GM10266 (cell line): ENCODE data around the gene ATG7.
"Not testable (repeated sequence)": the region's sequence is repeated elsewhere in the genome, so short reads cannot be mapped to it uniquely, and the experiment has no call there.

Experiments used
- DNase-seq: peaks from one replicate; pipeline ENCODE4 v3.0.0; 2012; ENCODE audit errors: extremely low spot score
- TF ChIP-seq, protein P1 (sequence below): IDR thresholded peaks from 2 replicates; pipeline ENCODE4 v1.5.1; 2012; ENCODE audit warnings: mild to moderate bottlenecking, low read depth; ENCODE audit not compliant: control insufficient read depth, insufficient read depth; ENCODE audit errors: missing control alignments

Gene ATG7

DNA sequence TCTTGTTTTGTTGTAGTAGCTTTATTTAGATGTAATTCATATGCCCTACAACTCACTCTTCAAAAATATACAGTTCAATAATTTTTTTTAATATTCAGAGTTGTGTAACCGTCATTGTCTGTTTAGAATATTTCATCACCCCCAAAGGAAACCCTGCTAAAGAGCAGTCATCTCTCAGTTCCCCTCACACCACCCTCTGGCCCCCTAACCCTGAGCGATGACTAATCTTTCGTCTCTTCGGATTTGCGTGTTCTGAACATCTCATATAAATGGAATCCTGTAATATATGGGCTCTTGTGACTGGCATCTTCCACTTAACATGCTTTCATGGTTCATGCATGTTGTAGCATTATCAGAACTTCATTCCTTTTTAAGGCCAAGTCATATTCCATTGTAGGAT lies 183.8 kb downstream of the ATG7 start:
- no peak for DNase-seq
- TF ChIP-seq, protein P1, sequence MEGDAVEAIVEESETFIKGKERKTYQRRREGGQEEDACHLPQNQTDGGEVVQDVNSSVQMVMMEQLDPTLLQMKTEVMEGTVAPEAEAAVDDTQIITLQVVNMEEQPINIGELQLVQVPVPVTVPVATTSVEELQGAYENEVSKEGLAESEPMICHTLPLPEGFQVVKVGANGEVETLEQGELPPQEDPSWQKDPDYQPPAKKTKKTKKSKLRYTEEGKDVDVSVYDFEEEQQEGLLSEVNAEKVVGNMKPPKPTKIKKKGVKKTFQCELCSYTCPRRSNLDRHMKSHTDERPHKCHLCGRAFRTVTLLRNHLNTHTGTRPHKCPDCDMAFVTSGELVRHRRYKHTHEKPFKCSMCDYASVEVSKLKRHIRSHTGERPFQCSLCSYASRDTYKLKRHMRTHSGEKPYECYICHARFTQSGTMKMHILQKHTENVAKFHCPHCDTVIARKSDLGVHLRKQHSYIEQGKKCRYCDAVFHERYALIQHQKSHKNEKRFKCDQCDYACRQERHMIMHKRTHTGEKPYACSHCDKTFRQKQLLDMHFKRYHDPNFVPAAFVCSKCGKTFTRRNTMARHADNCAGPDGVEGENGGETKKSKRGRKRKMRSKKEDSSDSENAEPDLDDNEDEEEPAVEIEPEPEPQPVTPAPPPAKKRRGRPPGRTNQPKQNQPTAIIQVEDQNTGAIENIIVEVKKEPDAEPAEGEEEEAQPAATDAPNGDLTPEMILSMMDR: no peak

DNA sequence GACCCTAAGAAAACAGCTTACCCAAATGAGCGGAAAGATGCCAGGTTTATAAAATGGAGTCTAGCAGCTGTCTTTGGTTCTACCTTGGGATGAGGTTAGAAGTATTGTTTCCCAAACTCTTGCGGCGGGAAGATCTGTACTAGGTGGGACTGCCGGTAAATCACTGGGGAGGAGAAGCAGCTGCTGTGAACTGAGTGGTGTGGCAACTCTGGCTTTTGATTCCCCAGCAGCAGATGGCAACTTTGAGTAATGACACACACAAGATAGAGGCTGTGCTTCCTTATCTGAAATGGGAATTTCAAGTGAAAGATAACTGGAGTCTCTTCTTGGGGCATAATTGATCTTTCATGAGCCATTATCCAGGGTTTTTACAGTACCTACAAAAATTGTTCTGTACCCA lies 184.9 kb downstream of the ATG7 start:
- TF ChIP-seq, protein P1: no peak
- no peak for DNase-seq

DNA sequence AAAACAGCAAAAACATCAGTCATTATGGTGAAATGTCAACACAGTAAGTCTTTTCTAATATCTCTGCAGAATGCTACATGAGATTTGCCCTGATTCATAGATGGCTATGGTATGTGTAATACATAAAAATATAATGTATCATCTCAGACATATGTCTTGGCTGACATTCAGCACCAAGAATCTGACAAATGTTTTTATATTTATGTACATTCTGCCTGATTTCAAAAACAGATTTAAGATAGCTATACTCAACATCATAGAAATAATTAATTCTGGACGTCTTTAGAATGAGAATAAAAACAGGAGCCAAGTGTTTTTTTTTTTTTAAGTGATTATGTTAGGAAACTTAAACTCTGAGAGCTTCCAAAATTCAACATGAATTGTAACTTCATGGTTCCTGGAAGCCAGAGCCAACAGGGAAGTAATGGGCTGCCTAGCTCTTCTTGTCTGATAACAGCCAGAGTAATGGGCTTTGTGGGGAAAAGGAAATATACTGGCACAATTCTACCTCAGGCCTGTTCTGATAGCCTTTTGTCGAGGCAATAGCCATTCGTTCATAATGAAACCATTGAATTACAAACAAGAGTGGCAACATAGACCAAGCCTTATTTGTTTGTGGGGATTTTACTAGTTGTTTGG lies 187.1 kb downstream of the ATG7 start:
- TF ChIP-seq, protein P1: no peak
- DNase-seq: no peak

DNA sequence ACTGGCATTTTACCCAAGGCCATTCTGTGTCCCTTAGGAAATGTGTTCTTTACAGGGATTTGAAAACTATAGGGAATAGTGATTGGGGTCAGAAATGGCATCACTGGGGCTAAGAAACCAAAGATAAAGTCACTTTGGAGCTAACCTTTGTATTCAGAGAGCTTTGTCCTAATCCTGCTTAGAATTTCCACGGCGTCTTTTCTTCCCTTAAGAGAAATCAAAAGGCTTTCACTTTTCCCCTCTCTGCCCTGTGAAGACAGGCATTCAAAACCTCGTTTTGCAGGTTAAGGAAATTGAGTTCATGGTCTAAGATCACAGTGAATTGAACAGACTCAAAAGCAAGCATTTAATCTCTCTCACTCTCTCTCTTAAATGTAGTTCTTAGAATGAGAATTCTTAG lies 189.0 kb downstream of the ATG7 start:
- TF ChIP-seq, protein P1: no peak
- DNase-seq: no peak

DNA sequence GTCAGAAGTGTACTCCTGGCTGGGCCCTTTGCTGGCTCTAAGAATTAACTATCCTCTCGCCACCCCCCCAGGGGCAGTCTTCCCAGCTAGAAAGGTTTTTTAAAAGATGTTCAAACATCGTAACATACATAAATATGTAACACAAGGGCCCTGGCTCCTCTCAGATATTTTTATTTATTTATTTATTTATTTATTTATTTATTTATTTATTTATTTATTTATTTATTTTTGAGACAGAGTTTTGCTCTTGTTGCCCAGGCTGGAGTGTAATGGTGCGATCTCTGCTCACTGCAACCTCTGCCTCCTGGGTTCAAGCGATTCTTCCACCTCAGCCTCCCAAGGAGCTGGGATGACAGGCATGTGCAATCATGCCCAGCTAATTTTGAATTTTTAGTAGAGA lies 190.5 kb downstream of the ATG7 start:
- DNase-seq: not testable (repeated sequence)

DNA sequence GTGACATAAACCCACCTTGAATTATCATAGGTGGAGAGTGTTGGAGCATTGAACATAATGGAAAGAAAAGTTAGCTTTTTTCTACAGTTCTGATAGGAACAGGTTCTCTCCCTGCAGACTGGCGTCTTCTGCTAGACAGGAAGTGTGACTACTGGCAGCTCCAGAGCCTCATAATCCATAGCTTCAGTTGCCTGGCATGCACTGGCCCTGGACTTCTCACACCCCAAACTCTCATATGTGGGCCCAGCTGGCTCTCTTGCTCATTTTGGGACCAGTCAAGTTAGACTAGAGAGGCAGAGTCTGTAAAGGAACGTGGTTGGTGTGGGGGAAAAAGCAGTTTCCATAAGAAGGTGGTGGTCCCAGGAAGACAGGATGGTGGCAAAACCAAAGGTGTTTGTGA lies 191.4 kb downstream of the ATG7 start:
- no peak for DNase-seq
- TF ChIP-seq, protein P1: no peak

DNA sequence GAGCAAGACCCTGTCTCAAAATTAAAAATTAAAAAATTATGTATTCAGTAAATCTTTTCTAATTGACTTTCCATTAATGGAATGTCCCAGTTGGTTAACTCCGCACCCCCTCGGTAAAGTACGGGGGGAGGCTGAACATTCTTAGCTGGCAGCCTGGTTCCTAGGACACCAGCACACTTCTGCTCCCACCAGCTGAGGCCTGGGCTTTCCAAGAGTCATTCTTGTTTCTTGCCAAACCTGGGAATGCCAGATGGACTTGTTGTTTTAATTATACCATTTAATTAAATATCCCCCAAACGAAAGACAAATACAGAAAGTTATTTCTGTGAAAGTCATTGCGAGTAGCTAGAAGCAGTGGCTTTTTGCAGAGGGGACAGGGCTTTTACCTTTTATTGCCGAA lies 192.2 kb downstream of the ATG7 start:
- no peak for DNase-seq
- TF ChIP-seq, protein P1: no peak
